Stimulated activated CD8-positive, alpha-beta memory T cell treated with anti-CD3 and anti-CD28 coated beads, Interleukin-4, amount 100 ng/mL, for 48 hours (primary cell): ENCODE data around the gene HDLBP.
"Not testable (repeated sequence)": the region's sequence is repeated elsewhere in the genome, so short reads cannot be mapped to it uniquely, and the experiment has no call there.

Source experiments
- DNase-seq: peaks from one replicate; pipeline ENCODE4 v3.0.0-alpha.2; 2020

Gene HDLBP

GRCh38 chr2:241329669-241330615, 14.5 kb upstream of the HDLBP start:
- DNase-seq = no peak

- no peak for DNase-seq
Measured at GRCh38 chr2:241325257-241325656, 9.8 kb upstream of the HDLBP start.

GRCh38 chr2:241324775-241325174, 9.3 kb upstream of the HDLBP start:
- DNase-seq = no peak

GRCh38 chr2:241323778-241324177, 8.3 kb upstream of the HDLBP start:
- DNase-seq = no peak

GRCh38 chr2:241321886-241322285, 6.4 kb upstream of the HDLBP start:
- no peak for DNase-seq

GRCh38 chr2:241321033-241321432, 5.6 kb upstream of the HDLBP start:
- no peak for DNase-seq

- no peak for DNase-seq
Measured at GRCh38 chr2:241320394-241320793, 4.9 kb upstream of the HDLBP start.

- DNase-seq = not testable (repeated sequence)
Measured at GRCh38 chr2:241318830-241319229, 3.4 kb upstream of the HDLBP start.

- no peak for DNase-seq
Measured at GRCh38 chr2:241317391-241317790, 1.9 kb upstream of the HDLBP start.

- DNase-seq = no peak
Measured at GRCh38 chr2:241316825-241317224, 1.4 kb upstream of the HDLBP start.

GRCh38 chr2:241315879-241316631, 583 bp upstream of the HDLBP start, which contains the start of gene SEPTIN2:
Gene SEPTIN2, plus strand, starts transcription at chr2:241315925. Its CDS starts 8,308 bp downstream, at chr2:241324233.
- peak; percentile 82 for DNase-seq

- no peak for DNase-seq
Measured at GRCh38 chr2:241314226-241315092, 1.0 kb downstream of the HDLBP start.

GRCh38 chr2:241313543-241314095, 1.9 kb downstream of the HDLBP start:
- DNase-seq = no peak

- DNase-seq = no peak
Measured at GRCh38 chr2:241312082-241312481, 3.4 kb downstream of the HDLBP start.

- DNase-seq = no peak
Measured at GRCh38 chr2:241310917-241311566, 4.4 kb downstream of the HDLBP start.

GRCh38 chr2:241309684-241310117, 5.8 kb downstream of the HDLBP start:
- peak; percentile 72 for DNase-seq

GRCh38 chr2:241308832-241309500, 6.5 kb downstream of the HDLBP start:
- DNase-seq = no peak

- DNase-seq = no peak
Measured at GRCh38 chr2:241308267-241308666, 7.2 kb downstream of the HDLBP start.

GRCh38 chr2:241307055-241307454, 8.4 kb downstream of the HDLBP start:
- DNase-seq = no peak

- no peak for DNase-seq
Measured at GRCh38 chr2:241304039-241304670, 11.3 kb downstream of the HDLBP start.
